Endothelial cell of umbilical vein (primary cell): ENCODE data around the gene FRYL.

Source experiments
- POLR2A ChIP-seq: IDR thresholded peaks from 2 replicates; pipeline ENCODE4 v1.6.1; 2012; ENCODE audit warnings: low read depth, mild to moderate bottlenecking, control low read depth, low read length
- POLR2AphosphoS5 ChIP-seq: IDR thresholded peaks from 2 replicates; pipeline ENCODE4 v1.6.1; 2012; ENCODE audit warnings: low read depth, mild to moderate bottlenecking, control low read depth, low read length, moderate library complexity; ENCODE audit not compliant: insufficient read depth
- TF ChIP-seq, protein P1 (sequence below), 2 donors: IDR thresholded peaks; 1 replicate in 1 of 2; 2 replicates in 1 of 2; pipeline ENCODE4 v1.5.1; 2011; ENCODE audit warnings: low read length in 2 of 2, mild to moderate bottlenecking in 2 of 2, moderate library complexity in 2 of 2, control low read depth in 1 of 2, inconsistent platforms in 1 of 2, low read depth in 1 of 2; ENCODE audit not compliant: insufficient read depth in 1 of 2; ENCODE audit errors: extremely low read depth in 1 of 2
- TF ChIP-seq, protein P2 (sequence below): IDR thresholded peaks from 2 replicates; pipeline ENCODE4 v1.6.1; 2011; ENCODE audit not compliant: insufficient read depth, insufficient read length

GRCh38 chr4:48710446-48711209 is 69.5 kb downstream of the FRYL start:
- TF ChIP-seq POLR2AphosphoS5 (no peak), POLR2A (no peak)
- TF ChIP-seq, protein P1, sequence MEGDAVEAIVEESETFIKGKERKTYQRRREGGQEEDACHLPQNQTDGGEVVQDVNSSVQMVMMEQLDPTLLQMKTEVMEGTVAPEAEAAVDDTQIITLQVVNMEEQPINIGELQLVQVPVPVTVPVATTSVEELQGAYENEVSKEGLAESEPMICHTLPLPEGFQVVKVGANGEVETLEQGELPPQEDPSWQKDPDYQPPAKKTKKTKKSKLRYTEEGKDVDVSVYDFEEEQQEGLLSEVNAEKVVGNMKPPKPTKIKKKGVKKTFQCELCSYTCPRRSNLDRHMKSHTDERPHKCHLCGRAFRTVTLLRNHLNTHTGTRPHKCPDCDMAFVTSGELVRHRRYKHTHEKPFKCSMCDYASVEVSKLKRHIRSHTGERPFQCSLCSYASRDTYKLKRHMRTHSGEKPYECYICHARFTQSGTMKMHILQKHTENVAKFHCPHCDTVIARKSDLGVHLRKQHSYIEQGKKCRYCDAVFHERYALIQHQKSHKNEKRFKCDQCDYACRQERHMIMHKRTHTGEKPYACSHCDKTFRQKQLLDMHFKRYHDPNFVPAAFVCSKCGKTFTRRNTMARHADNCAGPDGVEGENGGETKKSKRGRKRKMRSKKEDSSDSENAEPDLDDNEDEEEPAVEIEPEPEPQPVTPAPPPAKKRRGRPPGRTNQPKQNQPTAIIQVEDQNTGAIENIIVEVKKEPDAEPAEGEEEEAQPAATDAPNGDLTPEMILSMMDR (IDR thresholded peaks at IDR 0.05; ENCODE audit: extremely low read depth in 1 of 2, insufficient read depth in 1 of 2, low read depth in 1 of 2, low read length in 2 of 2), result no peak
- TF ChIP-seq, protein P2, sequence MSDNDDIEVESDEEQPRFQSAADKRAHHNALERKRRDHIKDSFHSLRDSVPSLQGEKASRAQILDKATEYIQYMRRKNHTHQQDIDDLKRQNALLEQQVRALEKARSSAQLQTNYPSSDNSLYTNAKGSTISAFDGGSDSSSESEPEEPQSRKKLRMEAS, result no peak
